Suprapubic skin (tissue), 3 donors: ENCODE measurements around the gene OSCP1.

Source experiments
- CTCF ChIP-seq, 2 donors: fragments of 200-600 bp in 1 of 2; fragments of 450-650 bp in 1 of 2; sonication (generic) in 1 of 2; IDR thresholded peaks; one replicate each; pipeline ENCODE4 v1.5.1; 2016 to 2019; ENCODE audit warnings: antibody characterized with exemption in 2 of 2, mild to moderate bottlenecking in 1 of 2, moderate library complexity in 1 of 2
- POLR2A ChIP-seq, 2 donors: fragments of 450-650 bp; IDR thresholded peaks; one replicate each; pipeline ENCODE4 v1.6.1; 2017; ENCODE audit warnings: antibody characterized with exemption in 2 of 2, mild to moderate bottlenecking in 2 of 2, moderate library complexity in 2 of 2

- TF ChIP-seq CTCF (IDR thresholded peaks at IDR 0.05) = no peak
- no peak for TF ChIP-seq POLR2A (IDR thresholded peaks at IDR 0.05)
Measured at GRCh38 chr1:36497207-36497606, 47.0 kb upstream of the OSCP1 start.
